Activated T-helper 9 cell treated with anti-CD3 and anti-CD28 coated beads, Interleukin-2, amount 50 U/mL, for 16 hours (primary cell): Measurements from ENCODE around the gene MYO5C.

Experiments used
- DNase-seq: peaks from one replicate; pipeline ENCODE4 v3.0.0-alpha.2; 2020; ENCODE audit warnings: low read depth

MYO5C gene

DNA sequence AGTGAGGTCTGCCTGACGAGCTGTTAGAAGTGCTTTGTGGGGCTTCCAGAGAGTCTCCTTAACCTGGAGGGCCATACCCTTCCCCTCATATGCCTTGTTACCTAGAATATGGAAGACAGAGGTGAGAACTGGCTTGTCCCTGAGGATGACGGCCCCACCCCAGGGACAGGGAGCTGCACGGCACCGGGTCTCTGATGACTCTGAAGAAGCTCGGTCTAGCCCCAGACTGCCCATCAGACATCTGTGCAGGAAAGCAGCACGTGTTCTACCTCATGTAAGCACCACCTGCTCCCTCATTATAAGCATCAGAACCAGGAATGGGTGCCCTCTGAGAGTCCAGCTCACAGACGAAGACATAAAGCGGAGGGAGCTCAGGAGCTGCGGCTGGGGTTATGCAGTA is 18.0 kb downstream of the MYO5C start:
- DNase-seq: no peak

DNA sequence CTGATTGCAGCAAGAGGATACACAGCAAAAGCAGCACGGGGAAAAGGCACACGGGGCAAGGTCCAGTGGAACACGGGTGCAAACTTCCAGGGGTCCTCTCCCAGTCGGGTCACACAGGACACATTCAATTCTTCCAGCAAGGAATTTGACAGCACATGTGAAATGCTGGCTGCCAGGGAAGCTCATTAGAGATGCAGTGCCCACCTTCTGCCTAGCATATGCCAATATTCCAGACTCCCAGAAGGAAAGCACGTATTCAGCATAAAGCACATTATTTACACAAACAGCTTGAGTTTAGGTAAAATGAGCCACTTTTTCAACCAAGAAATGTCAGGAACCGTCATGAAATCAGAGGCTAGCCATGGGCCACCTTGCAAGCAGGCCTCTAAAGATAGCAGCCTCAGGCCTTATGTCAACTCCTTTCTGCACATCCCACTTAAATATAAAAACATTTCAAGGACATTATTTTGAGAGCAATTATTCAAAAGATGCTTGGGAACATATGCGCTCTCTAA is 19.3 kb downstream of the MYO5C start:
- no peak for DNase-seq

DNA sequence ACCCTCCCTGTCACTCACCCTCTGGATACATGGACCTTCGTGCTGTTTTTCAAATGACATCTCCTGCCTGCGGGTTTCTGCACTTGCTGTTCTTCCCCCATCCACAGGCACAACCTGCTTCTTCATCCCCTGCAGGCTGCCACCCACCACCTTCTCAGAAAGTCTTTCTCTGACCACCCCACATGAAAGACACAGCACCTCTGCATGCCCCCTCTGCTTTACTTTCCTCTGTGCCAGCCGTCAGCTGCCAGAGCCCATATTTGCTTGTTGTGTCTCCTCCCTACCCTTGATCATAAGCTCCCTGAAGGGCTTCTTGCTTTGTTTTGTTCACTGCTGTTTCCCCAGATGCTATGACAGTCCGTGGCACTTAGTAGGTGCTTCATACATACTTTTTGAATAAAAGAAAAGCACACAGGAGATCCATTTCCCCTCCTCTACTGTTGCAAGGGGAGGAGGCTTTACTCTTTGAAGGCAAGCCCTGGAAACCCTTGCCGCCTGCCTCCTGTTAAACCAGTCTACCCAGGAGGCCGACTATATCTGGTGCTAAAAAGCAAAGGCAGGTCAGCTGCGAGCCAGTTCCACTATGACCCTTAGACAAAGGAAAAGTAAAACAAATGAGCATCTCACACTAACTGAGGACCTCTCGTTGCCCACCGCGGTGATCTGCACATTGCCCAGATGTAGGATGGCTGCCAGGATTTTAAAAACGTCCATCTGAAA is 31.9 kb downstream of the MYO5C start:
- DNase-seq: no peak

DNA sequence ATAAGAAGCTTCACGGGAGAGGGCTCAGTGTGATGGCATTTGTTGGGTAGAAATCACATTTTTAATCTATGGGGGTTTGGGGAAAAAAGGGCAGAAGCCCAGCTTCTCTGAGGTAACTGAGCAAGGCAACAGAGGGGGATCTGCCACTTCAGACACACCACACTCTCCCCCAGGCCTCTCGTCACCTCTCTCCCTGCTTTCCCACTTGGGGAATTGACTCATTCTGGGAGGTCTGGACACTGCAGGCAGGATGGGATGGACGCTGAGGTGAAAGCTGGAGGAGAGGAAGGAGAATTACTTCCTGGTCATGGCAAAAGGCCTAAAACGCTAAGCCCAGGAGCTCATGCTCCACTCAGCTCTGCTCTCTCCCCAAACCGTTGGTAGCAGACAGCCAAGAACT is 33.2 kb downstream of the MYO5C start:
- DNase-seq: no peak

DNA sequence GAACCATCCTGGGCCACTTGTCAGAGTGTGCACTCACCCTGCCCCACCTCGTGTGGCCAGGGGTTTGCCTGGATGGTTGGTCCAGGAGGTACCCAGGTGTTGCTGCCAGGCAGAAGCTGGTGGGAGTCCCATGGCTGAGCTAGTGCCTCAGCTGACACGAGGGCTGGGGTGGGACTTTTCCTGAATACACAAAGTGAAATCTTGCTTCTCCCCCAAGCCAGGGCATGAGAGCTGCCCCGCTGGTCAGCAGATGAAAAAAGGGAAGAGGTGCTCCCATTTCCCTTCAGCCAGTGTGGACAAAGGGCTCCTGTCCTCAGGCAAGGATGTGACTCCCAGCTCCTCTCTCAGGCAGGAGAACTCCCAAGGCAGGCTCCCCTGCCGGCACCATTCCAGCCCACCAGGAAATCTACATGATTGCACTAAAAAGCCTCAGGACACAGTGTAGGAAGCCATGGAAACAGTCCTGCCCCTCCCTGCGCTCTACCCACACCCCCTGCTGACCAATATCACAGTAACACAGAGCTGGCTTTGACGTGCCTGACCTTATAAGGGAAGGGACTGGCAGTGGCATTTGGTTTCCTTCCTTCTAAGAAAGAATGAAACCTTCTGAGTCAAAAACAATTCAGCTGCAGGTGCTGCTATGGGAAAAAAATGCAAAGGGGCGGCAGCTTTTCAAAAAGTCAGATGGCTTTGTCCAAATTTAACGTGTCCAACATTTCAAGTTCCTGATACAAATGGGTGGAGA is 33.9 kb downstream of the MYO5C start:
- DNase-seq: peak; percentile 17

DNA sequence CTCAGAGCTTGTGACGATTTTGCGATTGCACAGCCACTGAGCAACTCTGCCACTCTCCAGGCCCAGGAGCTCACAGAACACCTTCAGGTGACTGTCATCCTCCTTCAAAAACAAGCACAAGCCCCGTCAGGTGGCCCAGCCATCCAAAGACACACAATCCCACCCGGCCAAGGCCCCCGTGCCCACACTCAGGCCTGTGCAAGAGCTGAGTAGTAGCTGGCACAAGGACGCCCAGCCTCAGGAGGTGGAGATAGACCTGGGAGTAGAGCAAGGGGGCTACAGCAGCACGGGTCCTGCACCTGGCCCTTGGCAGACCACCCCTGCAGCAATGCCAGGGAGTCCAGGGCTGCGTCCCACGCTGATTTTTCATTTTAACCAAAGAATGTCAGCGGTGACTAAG is 34.6 kb downstream of the MYO5C start:
- DNase-seq: no peak

DNA sequence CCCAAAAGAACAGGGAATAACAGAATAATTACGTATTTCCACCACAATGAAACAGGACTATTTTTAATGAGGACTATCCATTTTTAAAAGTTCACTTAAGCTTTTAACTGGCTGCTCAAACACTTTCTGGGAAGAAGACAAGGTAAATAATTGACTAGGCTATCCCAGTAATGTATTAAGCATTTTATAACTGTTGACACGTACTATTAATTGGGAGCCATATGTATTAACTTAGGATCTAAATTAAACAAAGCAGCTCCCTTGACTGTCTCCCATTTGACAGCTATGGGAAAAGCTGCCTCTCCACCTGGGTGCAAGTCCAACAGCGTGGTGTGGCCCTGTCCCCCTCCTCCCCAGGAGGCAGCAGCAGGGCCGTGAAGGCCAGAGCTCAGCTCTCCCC is 36.1 kb downstream of the MYO5C start:
- DNase-seq: no peak

DNA sequence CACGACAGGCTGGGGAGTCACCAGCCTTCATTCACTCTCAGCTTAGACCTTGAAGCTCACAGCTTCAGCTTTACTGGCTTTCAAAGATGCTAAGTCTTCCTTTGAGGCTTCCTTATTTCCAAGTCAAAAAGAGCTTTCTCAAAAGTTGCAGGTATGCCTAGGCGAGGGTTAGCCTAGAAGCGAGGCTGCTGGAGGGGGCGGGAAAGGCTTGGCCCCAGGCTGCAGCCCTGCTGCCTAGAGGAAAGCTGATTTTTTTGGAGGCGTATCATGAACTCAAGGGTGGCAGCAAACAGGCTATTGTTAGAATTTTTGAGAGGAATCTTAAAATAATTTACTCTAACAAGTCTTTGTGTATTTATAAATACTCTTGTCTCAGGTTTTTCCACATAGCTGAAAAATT is 37.1 kb downstream of the MYO5C start:
- no peak for DNase-seq

DNA sequence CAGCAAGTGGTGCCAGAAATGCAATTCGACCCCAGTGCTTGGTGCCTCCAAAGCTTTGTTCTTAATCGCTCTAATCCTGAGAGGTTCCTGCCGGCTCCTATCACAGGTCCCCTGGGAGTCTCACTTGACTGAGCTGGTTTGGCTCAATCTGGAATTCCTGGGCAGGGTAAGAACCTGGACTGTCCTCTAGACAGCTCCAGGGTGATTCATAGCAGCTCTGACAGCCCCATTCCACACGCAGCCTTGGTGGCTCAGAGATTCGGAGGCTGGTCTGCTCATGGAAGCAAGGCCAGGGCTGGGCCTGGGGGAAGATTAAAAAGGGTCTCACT is 37.9 kb downstream of the MYO5C start:
- no peak for DNase-seq

DNA sequence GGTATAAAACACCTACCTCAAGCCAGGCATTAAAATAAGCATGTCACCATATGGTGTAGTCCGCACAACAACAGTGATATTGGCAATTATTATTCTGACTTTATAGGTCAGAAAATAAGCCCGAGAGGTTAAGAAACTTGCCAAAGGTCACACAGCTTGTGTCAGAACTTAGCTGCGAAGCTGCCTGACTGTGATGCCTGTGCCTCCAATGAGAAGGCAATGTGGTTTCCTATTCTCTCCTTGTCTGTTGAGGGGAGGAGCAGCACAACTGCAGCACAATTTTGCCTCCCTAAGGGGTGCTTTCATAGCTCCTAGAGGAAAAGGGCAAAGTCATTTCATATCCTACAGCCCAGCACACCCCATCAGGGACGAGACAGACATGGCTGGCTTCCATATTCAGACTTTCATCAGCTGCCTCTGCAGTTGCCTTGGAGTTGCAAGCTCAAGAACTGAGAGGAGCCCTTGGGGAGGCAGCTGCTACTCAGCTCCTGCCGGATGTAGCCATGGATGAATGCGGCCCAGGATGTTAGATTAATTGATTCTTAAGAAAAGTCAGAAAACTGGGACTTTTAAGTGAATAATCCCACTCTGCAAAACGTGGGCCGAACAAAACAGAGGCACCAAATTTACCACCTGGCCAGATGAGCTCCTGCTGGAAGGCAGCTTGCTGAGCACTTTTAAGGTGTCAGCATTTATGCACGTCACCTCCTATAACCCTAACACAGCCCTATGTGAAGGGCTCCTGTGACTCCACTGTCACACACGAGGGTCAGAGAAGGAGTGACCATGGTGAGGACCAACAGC is 38.5 kb downstream of the MYO5C start:
- DNase-seq: no peak

DNA sequence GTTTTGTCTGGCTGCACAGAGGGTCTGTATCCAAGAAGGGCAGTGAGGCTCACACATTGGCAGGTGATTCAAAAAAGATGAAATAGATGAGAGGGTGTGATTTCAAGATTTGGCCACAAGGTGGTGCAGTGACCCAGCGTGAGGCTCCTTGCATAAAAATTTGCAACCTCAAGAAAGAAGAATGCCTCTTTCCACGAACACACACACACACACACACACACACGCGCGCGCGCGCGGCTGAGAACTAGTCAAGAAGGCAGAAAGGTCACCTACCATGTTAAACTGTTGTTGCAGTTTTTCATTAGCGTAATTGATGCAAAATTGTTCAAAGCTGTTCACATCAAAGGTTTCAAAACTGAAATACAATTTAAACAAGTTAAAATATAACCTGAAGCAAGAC is 39.2 kb downstream of the MYO5C start:
- peak; percentile 53 for DNase-seq

DNA sequence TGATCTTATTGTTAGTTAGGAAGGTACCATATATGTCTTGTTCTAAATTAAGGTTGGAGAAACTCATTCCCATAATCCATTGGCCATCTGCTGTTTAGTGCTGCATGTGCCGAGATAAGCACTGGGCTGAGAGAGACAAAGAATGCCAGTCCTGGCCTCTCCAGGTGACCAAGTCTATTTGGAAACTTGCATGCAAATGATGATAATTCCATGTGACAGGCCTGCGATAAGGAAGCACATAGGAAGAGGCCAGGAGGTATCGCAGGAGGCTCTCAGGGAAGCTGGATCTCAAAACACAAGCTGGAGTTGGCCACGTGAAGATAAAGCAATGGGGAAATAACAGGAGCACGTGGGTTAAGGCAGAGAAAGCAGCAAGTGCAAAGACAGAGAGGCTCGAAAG is 39.7 kb downstream of the MYO5C start:
- no peak for DNase-seq

DNA sequence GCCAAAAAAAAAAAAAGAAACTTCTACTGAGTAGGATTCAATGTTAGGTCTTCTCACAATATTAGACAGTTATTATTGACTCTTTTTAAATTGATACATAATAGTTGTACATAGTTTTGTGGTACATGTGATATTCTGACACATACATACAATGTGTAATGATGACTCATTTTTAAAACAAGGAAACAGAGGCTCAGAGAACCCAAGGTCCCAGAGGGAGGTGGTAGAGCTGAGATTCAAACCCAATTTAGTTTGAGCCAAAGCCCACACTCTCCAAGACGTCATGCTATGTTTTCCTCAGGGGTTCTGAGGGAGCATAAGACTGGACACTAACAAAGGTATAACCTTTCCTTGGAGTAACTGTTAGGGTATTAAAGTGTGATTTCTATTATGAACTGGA is 40.6 kb downstream of the MYO5C start:
- no peak for DNase-seq

DNA sequence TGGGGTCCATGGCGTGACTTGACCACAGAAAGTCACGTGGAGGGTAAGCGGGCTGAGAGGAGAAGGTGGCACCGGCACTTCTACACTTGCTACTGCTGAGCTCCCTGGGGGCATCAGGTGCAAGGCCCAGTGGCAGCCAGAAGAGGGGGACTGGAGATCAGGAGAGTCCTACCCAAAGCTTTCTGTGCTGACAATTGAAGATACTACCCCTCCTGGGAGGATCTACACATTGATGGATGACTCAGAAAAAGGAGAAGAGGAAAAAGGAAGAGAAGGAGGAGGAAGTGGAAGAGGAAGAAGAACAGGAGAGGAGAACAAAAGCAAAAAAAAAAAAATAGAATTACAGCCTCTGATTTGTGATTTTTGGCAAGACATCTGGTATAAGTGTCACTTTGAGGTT is 41.2 kb downstream of the MYO5C start:
- DNase-seq: no peak

DNA sequence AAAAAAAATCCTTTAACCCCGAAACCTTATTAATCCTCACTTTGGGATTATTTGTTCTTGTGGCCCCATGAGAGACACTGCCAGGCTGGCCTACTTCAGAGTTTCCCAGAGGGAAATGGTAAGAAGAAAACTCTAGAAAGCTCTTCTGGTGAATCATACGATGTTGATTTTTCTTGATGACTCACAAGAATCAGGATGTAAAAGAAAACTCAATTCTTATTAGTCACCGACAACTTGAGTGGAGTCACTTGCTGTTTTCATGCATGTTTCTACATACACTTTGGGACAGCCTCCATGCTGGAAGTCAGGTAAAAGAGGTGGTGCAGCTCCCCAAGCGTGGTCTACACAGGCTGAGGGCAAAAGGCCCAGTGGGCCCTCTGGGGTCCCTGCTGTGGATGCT is 42.8 kb downstream of the MYO5C start:
- DNase-seq: no peak

DNA sequence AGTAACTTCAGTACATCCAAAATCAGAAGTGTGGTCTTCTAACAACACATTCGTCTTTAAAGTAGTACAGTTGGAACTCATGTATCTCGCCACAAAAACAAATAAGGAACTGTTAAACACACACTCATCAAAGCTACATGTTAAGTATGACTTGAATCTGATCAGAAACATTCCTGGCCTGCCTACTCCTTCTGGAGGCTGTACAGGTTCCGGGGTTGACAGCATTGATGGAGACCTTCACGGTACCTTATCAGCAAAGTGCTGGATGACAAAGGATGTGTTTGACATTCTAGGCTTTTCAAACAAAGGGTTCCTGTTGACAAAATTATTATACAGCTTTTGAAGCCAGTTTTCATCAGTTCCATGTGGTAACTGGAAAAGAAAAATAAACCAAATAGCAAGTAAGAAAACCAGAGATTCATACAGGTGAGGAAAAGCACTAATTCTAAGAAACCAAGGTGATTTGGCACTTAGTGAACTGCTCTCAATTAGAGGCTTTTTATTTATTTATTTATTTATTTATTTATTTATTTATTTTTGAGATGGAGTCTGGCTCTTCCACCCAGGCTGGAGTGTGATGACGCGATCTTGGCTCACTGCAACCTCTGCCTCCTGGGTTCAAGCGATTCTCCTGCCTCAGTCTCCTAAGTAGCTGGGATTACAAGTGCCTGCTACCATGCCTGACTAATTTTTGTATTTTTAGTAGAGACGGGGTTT is 44.3 kb downstream of the MYO5C start:
- no peak for DNase-seq

DNA sequence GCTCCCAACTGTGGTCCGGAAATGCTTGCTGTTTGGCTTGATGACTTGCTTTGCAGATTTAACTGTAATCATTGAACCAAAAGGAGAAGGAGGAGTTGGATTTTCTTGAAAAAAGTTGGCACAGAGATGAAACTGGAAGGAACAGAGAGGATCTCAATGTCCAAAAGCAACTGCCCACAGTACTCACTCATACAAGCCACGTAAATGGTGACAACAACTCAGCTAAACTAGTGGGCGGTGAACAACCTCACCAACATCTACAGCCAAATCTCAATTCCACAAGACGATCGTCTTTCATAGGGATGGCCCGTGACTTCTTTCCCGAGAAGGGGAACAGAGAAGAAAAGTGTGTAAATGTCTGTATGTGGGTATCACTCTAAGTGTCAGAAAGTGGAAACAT is 48.1 kb downstream of the MYO5C start:
- no peak for DNase-seq

DNA sequence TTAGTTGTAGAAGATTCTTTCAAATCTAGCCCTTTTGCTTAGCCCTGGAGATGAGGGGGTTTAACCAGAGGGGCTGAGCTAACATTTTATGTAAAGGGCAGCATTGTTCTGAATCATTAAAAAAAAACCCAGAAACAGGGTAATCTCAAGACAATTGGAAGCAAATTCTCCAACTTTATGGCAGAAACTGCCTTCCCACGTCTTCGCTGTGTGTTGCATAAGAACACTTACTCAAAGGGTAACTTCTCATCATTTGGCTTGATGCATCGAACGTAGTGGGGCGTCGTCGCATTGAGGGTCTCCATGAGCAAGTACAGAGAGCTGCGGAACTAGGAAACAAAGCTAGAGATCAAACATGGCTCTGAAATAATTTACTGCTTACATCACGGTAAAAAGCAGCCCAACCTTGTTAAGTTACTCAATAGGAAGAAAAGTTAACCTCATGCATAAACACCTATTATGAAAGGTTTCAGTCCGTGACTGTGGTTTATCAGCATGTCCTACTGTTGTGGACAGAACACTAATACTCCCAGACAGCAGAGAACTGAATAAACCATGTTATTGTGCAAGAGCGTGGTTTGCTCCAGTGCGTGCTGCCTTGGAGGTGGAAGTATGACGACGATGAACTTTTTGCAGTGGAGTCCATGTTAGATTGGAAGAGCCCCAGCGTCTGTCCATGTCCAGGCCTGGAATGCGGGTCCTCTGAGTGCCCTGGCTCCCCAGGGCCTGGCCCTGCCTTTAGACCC is 48.7 kb downstream of the MYO5C start:
- no peak for DNase-seq

DNA sequence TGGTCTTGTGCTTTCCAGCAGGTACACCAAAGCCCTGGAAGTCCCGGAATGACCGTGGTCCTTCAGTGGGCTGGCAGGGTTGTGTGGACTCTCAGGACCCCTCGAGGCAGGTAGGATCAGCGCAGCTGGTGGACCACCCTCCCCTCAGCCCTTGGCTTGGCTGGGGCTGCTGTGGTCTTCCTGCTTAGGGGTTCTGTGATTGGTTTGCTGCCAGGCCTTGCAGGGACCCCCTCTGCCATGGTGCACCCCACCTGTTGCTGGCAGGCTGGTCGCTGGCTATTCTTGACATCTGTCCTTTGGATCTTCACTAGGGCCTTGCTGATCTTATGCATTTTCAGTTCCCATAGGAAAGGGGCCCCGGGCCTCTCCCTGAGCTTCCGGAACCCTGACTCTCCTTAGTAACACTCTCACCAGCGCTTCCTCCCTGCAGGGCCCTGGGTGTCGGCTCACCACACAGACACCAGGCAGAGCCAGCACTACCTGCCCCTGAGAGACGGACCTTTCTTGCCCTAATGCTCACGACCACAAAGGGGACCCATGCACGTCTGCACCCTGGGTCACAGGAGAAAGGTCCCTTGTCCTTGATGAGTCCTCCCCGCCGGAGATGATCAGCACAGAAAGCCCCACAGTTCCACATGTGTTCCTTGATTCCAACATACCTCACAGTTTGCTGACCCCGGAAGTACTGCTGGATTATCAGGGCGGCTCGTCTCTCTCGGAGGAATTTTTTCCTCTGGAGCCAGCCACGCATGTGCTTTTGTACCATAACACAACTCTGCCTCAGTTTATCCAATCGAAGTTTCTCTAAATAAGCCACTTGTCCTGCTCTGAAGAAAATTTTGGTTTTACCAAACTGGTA is 51.7 kb downstream of the MYO5C start:
- DNase-seq: no peak

DNA sequence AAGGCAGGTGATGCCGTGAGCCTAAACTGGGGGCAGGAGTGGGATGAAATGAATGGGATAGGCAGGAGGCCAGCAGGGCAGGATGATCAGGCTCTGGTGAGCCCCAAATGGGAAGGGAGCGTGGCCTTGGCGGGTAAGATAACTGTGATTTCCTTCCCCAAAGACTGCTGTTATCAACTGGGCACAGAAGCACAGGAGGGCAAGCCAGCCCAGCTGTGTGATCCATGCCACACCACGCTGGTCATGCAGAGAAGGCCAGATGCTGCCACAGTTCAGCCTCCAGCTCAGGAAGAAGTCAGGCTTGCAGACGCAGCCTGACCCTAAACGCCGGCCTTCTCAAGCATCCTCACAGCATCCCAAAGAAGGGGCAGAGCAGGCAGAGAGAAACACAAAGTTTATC is 52.3 kb downstream of the MYO5C start:
- no peak for DNase-seq

DNA sequence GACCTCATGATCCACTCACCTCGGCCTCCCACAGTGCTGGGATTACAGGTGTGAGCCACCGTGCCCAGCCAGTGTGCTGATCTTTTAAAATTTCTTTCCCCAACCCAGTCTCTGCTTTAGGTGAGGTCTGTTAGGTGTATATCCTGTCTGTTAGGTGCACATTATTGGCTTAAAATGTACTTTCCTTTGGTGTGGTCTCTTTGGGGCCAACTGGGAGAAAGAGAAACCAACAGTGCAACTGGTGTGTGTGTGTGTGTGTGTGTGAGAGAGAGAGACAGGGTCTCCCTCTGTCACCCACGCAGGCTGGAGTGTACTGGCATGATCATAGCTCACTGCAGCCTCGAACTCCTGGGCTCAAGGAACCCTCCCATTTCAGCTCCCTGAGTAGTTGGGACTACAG is 54.1 kb downstream of the MYO5C start:
- no peak for DNase-seq
